Measurements from ENCODE around the gene PARD6G. TPM values are rescaled to one million over a fixed set of nuclear protein-coding genes. Genes with fewer than 3 reads are reported as not detected.

The PARD6G gene
- total and polyA plus RNA-seq, 3 donors from 2014 or later, result 3.0 to 7.5 (median 5.3) TPM

GRCh38 chr18:80200932-80201672 lies 46.2 kb downstream of the PARD6G start:
- Histone ChIP-seq H3K27ac (no peak overlapping the region), H3K27me3 (no peaks in the 10 kb centered on the region), H3K9me3 (no peaks in the 10 kb centered on the region), H3K4me3 (no peak overlapping the region), H3K4me1 (peaks cover 11% of the 10 kb centered on the region), H3K36me3 (ENCODE audit: low read depth, missing control alignments) (no peaks in the 10 kb centered on the region)
- 72 to 81% methylated on average over 10 to 17 of the region's 17 CpGs for WGBS, 2 donors
- no peak for DNase-seq
- TF ChIP-seq POLR2A (IDR thresholded peaks at IDR 0.05) (no peak), CTCF (IDR thresholded peaks at IDR 0.05) (no peak)
- intact Hi-C loops (cut with DNase I; ENCODE audit: low total_unique reads), result no loop called here

- no peak for DNase-seq
- no peak overlapping the region for H3K4me3 ChIP-seq
- intact Hi-C loops (cut with DNase I; ENCODE audit: low total_unique reads), result no loop called here
- WGBS, 2 donors, result 84 to 88% methylated on average over 16 to 17 of the region's 17 CpGs
- peaks cover 11% of the 10 kb centered on the region for H3K4me1 ChIP-seq
- no peak overlapping the region for H3K27ac ChIP-seq
- H3K36me3 ChIP-seq (ENCODE audit: low read depth, missing control alignments), result no peaks in the 10 kb centered on the region
- no peaks in the 10 kb centered on the region for H3K27me3 ChIP-seq
- no peaks in the 10 kb centered on the region for H3K9me3 ChIP-seq
- no peak for TF ChIP-seq POLR2A (IDR thresholded peaks at IDR 0.05)
- TF ChIP-seq CTCF (IDR thresholded peaks at IDR 0.05), result no peak
Measured at GRCh38 chr18:80200171-80200931, 47.0 kb downstream of the PARD6G start.

- Histone ChIP-seq H3K27me3 (no peaks in the 10 kb centered on the region), H3K4me1 (peaks cover 11% of the 10 kb centered on the region), H3K36me3 (ENCODE audit: low read depth, missing control alignments) (no peaks in the 10 kb centered on the region), H3K9me3 (no peaks in the 10 kb centered on the region), H3K4me3 (no peak overlapping the region), H3K27ac (no peak overlapping the region)
- TF ChIP-seq POLR2A (IDR thresholded peaks at IDR 0.05) (no peak), CTCF (IDR thresholded peaks at IDR 0.05) (no peak)
- WGBS, 2 donors, result 90 to 91% methylated on average over 15 of the region's 15 CpGs
- no peak for DNase-seq
- intact Hi-C loops (cut with DNase I; ENCODE audit: low total_unique reads), result no loop called here
Measured at GRCh38 chr18:80198994-80199748, 48.1 kb downstream of the PARD6G start.

- no peak for DNase-seq
- no peak overlapping the region for H3K27ac ChIP-seq
- H3K27me3 ChIP-seq, result no peaks in the 10 kb centered on the region
- H3K36me3 ChIP-seq (ENCODE audit: low read depth, missing control alignments), result no peaks in the 10 kb centered on the region
- H3K4me1 ChIP-seq, result peaks cover 11% of the 10 kb centered on the region
- TF ChIP-seq CTCF (IDR thresholded peaks at IDR 0.05), result no peak
- no peak for TF ChIP-seq POLR2A (IDR thresholded peaks at IDR 0.05)
- WGBS, 2 donors, result 93 to 96% methylated on average over 1 of the region's 1 CpG
- intact Hi-C loops (cut with DNase I; ENCODE audit: low total_unique reads), result no loop called here
- H3K4me3 ChIP-seq, result no peak overlapping the region
- no peaks in the 10 kb centered on the region for H3K9me3 ChIP-seq
Measured at GRCh38 chr18:80198391-80198790, 48.9 kb downstream of the PARD6G start.
